ENCODE measurements around the gene LGALSL.

Gene LGALSL

GRCh38 chr2:64408031-64408430, 45.9 kb upstream of the LGALSL start:
- no peak overlapping the region for H2AFZ ChIP-seq
- no peak for TF ChIP-seq CTCF (IDR thresholded peaks at IDR 0.05)

GRCh38 chr2:64410671-64411070, 43.3 kb upstream of the LGALSL start:
- Histone ChIP-seq H3K4me2 (ENCODE audit: low read length) (no peak overlapping the region), H3K27me3 (ENCODE audit: control insufficient read depth, insufficient read depth, low read length) (no peaks in the 10 kb centered on the region), H3K9ac (no peak overlapping the region), H3K36me3 (ENCODE audit: control insufficient read depth, insufficient read depth, low read length) (no peaks in the 10 kb centered on the region), H3K4me3 (ENCODE audit: low read depth, low read length) (no peak overlapping the region), H3K9me3 (ENCODE audit: control insufficient read depth, low read length) (no peaks in the 10 kb centered on the region), H3K4me1 (no peaks in the 10 kb centered on the region), H3K27ac (no peak overlapping the region), H2AFZ (no peak overlapping the region), H3K79me2 (no peaks in the 10 kb centered on the region)
- TF ChIP-seq CTCF (IDR thresholded peaks at IDR 0.05) = no peak

More at GRCh38 chr2:64408031-64408430, 45.9 kb upstream of the LGALSL start:
- Histone ChIP-seq H3K4me3 (ENCODE audit: low read depth, low read length) (no peak overlapping the region), H3K9me3 (ENCODE audit: control insufficient read depth, low read length) (no peaks in the 10 kb centered on the region), H3K4me1 (peaks cover 15% of the 10 kb centered on the region), H3K36me3 (ENCODE audit: control insufficient read depth, insufficient read depth, low read length) (no peaks in the 10 kb centered on the region), H3K27me3 (ENCODE audit: control insufficient read depth, insufficient read depth, low read length) (no peaks in the 10 kb centered on the region), H3K79me2 (no peaks in the 10 kb centered on the region), H3K9ac (no peak overlapping the region), H3K27ac (no peak overlapping the region), H3K4me2 (ENCODE audit: low read length) (no peak overlapping the region)

GRCh38 chr2:64412671-64413070, 41.3 kb upstream of the LGALSL start:
- no peaks in the 10 kb centered on the region for H3K27me3 ChIP-seq (ENCODE audit: control insufficient read depth, insufficient read depth, low read length)

GRCh38 chr2:64414736-64415435, 39.1 kb upstream of the LGALSL start:
- H3K79me2 ChIP-seq = no peaks in the 10 kb centered on the region
- no peaks in the 10 kb centered on the region for H3K9me3 ChIP-seq (ENCODE audit: control insufficient read depth, low read length)
- H3K4me2 ChIP-seq (ENCODE audit: low read length) = no peak overlapping the region
- H3K4me1 ChIP-seq = peaks cover 7% of the 10 kb centered on the region
- no peak overlapping the region for H3K27ac ChIP-seq
- no peak overlapping the region for H3K4me3 ChIP-seq (ENCODE audit: low read depth, low read length)
- no peaks in the 10 kb centered on the region for H3K36me3 ChIP-seq (ENCODE audit: control insufficient read depth, insufficient read depth, low read length)
- no peak overlapping the region for H3K9ac ChIP-seq
- no peak for TF ChIP-seq CTCF (IDR thresholded peaks at IDR 0.05)
- no peaks in the 10 kb centered on the region for H3K27me3 ChIP-seq (ENCODE audit: control insufficient read depth, insufficient read depth, low read length)
- peak overlapping the region; percentile 23 for H2AFZ ChIP-seq

More at GRCh38 chr2:64412671-64413070, 41.3 kb upstream of the LGALSL start:
- Histone ChIP-seq H2AFZ (no peak overlapping the region), H3K79me2 (no peaks in the 10 kb centered on the region), H3K9ac (no peak overlapping the region), H3K4me1 (peaks cover 1% of the 10 kb centered on the region), H3K27ac (no peak overlapping the region), H3K4me3 (ENCODE audit: low read depth, low read length) (no peak overlapping the region), H3K4me2 (ENCODE audit: low read length) (no peak overlapping the region), H3K9me3 (ENCODE audit: control insufficient read depth, low read length) (no peaks in the 10 kb centered on the region), H3K36me3 (ENCODE audit: control insufficient read depth, insufficient read depth, low read length) (no peaks in the 10 kb centered on the region)
- TF ChIP-seq CTCF (IDR thresholded peaks at IDR 0.05) = no peak

GRCh38 chr2:64417624-64418023, 36.3 kb upstream of the LGALSL start:
- Histone ChIP-seq H3K9ac (no peak overlapping the region), H3K9me3 (ENCODE audit: control insufficient read depth, low read length) (no peaks in the 10 kb centered on the region), H3K4me2 (ENCODE audit: low read length) (no peak overlapping the region), H2AFZ (no peak overlapping the region), H3K4me1 (peaks cover 34% of the 10 kb centered on the region), H3K4me3 (ENCODE audit: low read depth, low read length) (no peak overlapping the region), H3K27ac (no peak overlapping the region), H3K36me3 (ENCODE audit: control insufficient read depth, insufficient read depth, low read length) (no peaks in the 10 kb centered on the region), H3K79me2 (no peaks in the 10 kb centered on the region), H3K27me3 (ENCODE audit: control insufficient read depth, insufficient read depth, low read length) (no peaks in the 10 kb centered on the region)
- TF ChIP-seq CTCF (IDR thresholded peaks at IDR 0.05) = no peak
